AG04450 (cell line): Measurements from ENCODE around the gene PWP2. TPM values are rescaled to one million over a fixed set of nuclear protein-coding genes. Genes with fewer than 3 reads are reported as not detected.
"Not testable (repeated sequence)": the region's sequence is repeated elsewhere in the genome, so short reads cannot be mapped to it uniquely, and the experiment has no call there.

Experiments
- CTCF ChIA-PET: fragments of 300-600, 350-600 bp; formaldehyde crosslinking; extraction: SDS; loops from one replicate; lab custom pipeline; 2022; ENCODE audit warnings: antibody characterized with exemption, inconsistent platforms; lab: Charles Lee
- POLR2A ChIA-PET: fragments of 350-600 bp; formaldehyde crosslinking; extraction: SDS; loops from one replicate; lab custom pipeline; 2021; ENCODE audit warnings: antibody characterized with exemption, inconsistent platforms; lab: Yijun Ruan, JAX
- DNase-seq: peaks from one replicate; pipeline ENCODE4 v3.0.0-alpha.2; 2011; ENCODE audit warnings: low read depth, low spot score
- H3K27ac ChIP-seq: one replicate; pipeline ENCODE4 v1.5.1; 2012; ENCODE audit warnings: low read depth, low read length, control low read depth
- H3K27me3 ChIP-seq: one replicate; pipeline ENCODE4 v1.6.0; 2012; ENCODE audit warnings: low read length; ENCODE audit not compliant: control insufficient read depth, insufficient read depth
- H3K4me3 ChIP-seq: 2 replicates; pipeline ENCODE4 v1.5.1; 2011; ENCODE audit warnings: mild to moderate bottlenecking, low read depth, low read length, control low read depth
- H3K9me3 ChIP-seq: 2 replicates; pipeline ENCODE4 v1.5.1; 2012; ENCODE audit warnings: low read length; ENCODE audit not compliant: control insufficient read depth, insufficient read depth
- polyA plus RNA-seq: library from polyadenylated mRNA; depleted of rRNA; stranded (reverse); fragments of >200 nt; gene quantifications from 2 replicates; pipeline ENCODE4 v1.2.3, GENCODE V29; 2011

The PWP2 gene
- polyA plus RNA-seq, 1 experiment: 12.1 TPM

DNA sequence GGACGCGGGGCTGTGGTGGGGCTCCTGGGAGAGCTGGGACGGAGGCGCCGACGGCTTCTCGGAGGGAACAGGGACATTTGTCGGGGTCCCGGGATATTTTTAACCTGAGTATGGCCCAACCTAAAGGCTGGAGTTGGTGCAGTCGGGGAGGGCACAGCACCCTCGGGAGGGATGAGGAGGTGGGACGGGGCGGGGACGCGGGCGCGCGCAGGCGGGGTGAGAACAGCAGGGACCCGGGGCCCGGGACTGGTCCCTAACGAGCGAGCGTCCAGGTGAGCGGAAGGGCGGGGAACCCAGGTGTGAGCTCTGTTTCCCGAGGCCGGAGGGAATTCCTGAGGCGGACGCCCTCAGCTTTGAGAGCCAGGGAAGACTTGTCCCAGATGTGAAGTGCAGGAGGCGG lies 390 bp downstream of the PWP2 start:
- POLR2A ChIA-PET, H3K27ac ChIP-seq, H3K27me3 ChIP-seq, CTCF ChIA-PET, H3K9me3 ChIP-seq, DNase-seq: not testable (repeated sequence)
- peak overlapping the region; percentile 47 for H3K4me3 ChIP-seq

DNA sequence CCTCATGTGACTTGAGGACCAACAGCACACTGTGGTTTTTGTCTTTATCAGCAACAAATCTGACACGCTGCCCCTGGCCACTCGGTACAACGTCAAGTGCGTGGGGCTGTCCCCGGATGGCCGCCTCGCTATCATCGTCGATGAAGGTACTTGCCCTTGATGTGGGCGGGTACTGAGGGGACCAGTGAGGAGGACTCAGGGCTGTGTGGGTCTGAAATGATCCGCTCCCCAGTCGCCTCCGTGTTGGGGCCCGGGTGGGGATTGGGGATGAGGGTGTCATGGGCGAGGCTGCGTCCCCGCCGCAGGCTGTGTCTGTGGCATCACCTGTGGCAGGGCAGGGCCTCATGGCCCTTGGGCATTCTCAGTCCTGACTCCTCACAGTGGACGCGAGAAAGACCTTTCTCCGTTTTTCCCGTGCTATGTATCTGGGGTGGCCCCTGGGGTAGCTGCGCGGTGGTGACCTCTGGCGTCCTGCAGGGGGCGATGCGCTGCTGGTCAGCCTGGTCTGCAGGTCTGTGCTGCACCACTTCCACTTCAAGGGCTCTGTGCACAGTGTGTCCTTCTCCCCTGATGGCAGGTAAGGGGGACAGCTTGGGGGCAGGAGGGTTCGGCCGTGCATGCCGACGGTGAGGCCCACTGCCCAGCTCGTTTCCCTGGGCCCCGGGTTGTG lies 6.6 kb downstream of the PWP2 start:
- CTCF ChIA-PET, H3K27me3 ChIP-seq, H3K4me3 ChIP-seq, DNase-seq, H3K9me3 ChIP-seq, H3K27ac ChIP-seq, POLR2A ChIA-PET: not testable (repeated sequence)

DNA sequence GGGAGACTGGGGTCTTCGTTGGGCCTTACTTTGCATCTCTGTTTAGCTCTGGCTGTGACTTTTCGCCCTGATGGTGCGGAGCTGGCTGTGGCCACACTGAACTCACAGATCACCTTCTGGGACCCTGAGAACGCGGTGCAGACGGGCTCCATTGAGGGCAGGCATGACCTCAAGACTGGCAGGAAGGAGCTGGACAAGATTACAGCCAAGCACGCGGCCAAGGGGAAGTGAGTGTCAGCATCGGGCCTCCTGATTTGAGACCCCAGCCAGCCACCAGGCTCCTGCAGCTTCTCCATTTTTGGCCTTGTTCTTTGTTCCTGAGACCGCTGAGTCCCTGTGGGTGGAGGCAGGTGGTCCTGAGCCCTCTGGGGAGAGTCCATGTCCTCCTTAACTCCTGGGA lies 14.9 kb downstream of the PWP2 start:
- DNase-seq, H3K9me3 ChIP-seq, POLR2A ChIA-PET, CTCF ChIA-PET, H3K4me3 ChIP-seq, H3K27ac ChIP-seq, H3K27me3 ChIP-seq: not testable (repeated sequence)

DNA sequence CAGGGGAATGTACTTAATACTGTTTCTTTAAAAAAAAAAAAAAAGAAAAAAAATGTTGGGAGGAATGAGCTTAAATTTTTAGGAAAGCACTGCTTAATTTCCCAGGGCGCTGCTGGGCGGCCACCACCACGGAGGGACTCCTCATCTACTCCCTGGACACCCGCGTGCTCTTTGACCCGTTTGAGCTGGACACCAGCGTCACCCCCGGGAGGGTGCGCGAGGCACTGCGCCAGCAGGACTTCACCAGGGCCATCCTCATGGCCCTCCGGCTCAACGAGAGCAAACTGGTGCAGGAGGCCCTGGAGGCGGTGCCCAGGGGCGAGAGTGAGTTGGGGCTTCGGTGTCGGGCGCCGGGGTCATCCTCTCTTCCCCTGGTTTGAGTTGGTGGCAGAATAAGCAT lies 20.6 kb downstream of the PWP2 start:
- DNase-seq, CTCF ChIA-PET, POLR2A ChIA-PET, H3K27ac ChIP-seq, H3K4me3 ChIP-seq, H3K27me3 ChIP-seq, H3K9me3 ChIP-seq: not testable (repeated sequence)

GRCh38 chr21:44133715-44134057 lies 26.5 kb downstream of the PWP2 start:
- H3K4me3 ChIP-seq: peak overlapping the region; percentile 55
- CTCF ChIA-PET, DNase-seq, H3K9me3 ChIP-seq, H3K27me3 ChIP-seq, H3K27ac ChIP-seq, POLR2A ChIA-PET: not testable (repeated sequence)

DNA sequence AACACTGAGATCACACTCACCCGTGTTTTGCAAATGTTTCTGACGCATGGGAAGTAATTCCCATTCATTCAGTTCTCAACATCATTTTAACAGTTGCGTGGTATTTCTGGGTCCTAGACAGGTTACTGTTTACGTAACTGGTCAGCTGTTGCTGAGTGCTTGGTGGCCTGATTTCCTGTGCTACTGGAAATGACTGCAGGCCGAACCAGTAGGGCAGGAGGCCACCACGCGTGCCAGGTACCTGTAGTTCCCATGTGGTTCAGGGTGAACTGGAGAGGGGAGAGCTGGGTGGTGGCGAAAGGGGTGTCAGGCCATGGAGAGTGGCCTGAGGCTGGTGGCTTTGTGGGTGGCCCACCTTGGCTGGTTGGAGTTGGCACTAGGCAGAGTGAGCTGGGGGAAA lies 27.5 kb downstream of the PWP2 start:
- CTCF ChIA-PET, H3K4me3 ChIP-seq, H3K9me3 ChIP-seq, DNase-seq, POLR2A ChIA-PET, H3K27me3 ChIP-seq, H3K27ac ChIP-seq: not testable (repeated sequence)

DNA sequence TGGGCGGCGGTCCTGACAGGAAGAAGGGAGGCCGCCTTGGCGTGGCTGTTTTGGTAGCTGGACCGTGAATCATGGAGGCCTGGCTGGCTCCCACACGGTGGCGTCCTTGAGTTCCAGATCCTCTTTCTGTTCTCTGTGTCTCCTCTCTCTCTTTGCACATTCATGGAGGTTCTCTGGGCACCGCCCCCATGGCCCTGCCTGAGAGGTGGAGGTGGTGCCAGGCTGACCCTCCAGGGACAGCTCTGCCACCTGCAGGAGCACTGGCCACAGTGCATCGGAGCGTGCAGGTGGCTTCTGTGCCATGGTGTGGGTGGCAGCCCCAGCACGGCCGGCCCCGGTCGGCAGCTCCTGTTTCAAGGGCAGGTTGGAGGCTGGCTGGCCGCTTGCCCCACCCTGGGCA lies 30.8 kb downstream of the PWP2 start:
- H3K27me3 ChIP-seq, H3K9me3 ChIP-seq, POLR2A ChIA-PET, H3K27ac ChIP-seq, CTCF ChIA-PET, H3K4me3 ChIP-seq, DNase-seq: not testable (repeated sequence)

DNA sequence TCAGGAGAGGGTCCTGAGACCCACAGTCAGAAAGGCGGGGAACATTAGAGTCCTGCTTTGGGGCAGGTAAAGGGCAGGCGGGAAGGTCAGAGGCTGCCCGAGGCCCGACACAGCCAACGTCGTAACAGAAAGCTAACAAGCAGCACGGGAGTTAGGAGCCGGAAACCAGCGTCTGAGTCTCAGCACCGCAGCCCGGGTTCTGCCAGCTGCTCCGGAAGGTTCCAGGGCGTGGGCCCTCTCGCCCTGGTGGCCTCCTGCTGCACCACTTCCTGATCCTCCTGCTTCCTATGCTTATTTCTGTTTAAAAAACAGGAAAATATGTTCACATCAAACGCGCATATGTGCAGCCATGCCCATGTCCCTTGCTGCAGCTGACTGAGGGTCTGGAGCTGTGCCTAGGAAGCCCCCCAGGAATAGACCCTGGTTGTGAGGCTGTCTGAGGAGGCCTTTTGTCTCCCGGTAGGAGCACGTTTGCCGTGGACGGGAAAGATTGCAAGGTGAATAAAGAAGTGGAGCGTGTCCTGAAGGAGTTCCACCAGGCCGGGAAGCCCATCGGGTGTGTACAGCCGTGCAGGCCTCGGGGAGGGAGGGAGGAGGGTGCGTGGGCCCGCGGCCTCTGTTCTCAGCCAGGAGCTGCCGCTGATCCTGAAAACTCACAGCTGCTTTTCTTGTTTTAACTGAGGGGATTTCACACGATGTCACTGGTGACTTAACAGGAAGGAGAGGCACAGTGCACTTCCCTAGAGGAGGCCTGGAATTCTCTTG lies 32.8 kb downstream of the PWP2 start:
- H3K27me3 ChIP-seq, H3K4me3 ChIP-seq, H3K27ac ChIP-seq, CTCF ChIA-PET, H3K9me3 ChIP-seq, POLR2A ChIA-PET: not testable (repeated sequence)
- peak; percentile 1 for DNase-seq

GRCh38 chr21:44140552-44140932 lies 33.3 kb downstream of the PWP2 start:
- H3K27me3 ChIP-seq, H3K4me3 ChIP-seq, POLR2A ChIA-PET, DNase-seq, H3K27ac ChIP-seq, CTCF ChIA-PET, H3K9me3 ChIP-seq: not testable (repeated sequence)

GRCh38 chr21:44142470-44142869 lies 35.3 kb downstream of the PWP2 start:
- H3K4me3 ChIP-seq, H3K27ac ChIP-seq, H3K27me3 ChIP-seq, DNase-seq, H3K9me3 ChIP-seq, CTCF ChIA-PET, POLR2A ChIA-PET: not testable (repeated sequence)

GRCh38 chr21:44143380-44143779 lies 36.2 kb downstream of the PWP2 start:
- H3K4me3 ChIP-seq, CTCF ChIA-PET, H3K27ac ChIP-seq, H3K27me3 ChIP-seq, H3K9me3 ChIP-seq, DNase-seq, POLR2A ChIA-PET: not testable (repeated sequence)

DNA sequence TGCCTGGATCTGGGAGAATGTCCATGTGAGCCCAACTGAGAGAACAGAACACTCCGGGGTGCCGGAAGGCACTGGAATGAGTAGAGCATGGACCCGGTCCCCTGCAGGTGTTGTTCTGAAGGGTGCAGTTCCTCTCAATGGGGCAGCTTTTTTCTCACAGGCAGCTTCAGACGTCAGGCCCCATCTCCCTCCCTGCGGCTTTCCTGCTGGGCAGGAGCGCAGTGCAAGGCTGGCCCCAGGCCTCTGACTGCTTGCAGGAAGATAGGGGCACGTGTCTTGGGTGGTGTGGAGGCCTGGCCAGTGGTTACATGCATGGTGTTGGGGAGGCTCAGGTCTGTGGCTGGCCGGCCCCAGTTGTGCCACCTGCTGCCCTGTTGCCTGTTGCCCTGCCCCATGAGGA lies 36.8 kb downstream of the PWP2 start:
- H3K27ac ChIP-seq, H3K27me3 ChIP-seq, DNase-seq, POLR2A ChIA-PET, H3K9me3 ChIP-seq, CTCF ChIA-PET, H3K4me3 ChIP-seq: not testable (repeated sequence)
